HG03558 (cell line): ENCODE results near the gene SMIM27.
"Not testable (repeated sequence)": the region's sequence is repeated elsewhere in the genome, so short reads cannot be mapped to it uniquely, and the experiment has no call there.

ENCODE experiments used
- ATAC-seq: cut with Tn5 transposase; IDR thresholded peaks from one replicate; pipeline ENCODE4 v1.9.1; 2021; ENCODE audit warnings: moderate number of reproducible peaks; ENCODE audit not compliant: unreplicated experiment; ENCODE audit errors: extremely low read depth

The SMIM27 gene

GRCh38 chr9:32552172-32552872 is at the start of gene SMIM27, which contains the start of gene TOPORS:
SMIM27 (plus strand) TSS chr9:32552327; CDS start chr9:32552435, 108 bp downstream.
TOPORS (minus strand) TSS chr9:32552586; CDS start chr9:32552436, 150 bp downstream.
- peak; percentile 40 for ATAC-seq

GRCh38 chr9:32502464-32502863 is 49.7 kb upstream of the SMIM27 start:
- ATAC-seq: no peak

- no peak for ATAC-seq
Observed at GRCh38 chr9:32503008-32503407, 49.1 kb upstream of the SMIM27 start.

- no peak for ATAC-seq
Observed at GRCh38 chr9:32508728-32509127, 43.4 kb upstream of the SMIM27 start.

GRCh38 chr9:32516241-32516640 is 35.9 kb upstream of the SMIM27 start:
- no peak for ATAC-seq

GRCh38 chr9:32518276-32518675 is 33.9 kb upstream of the SMIM27 start:
- no peak for ATAC-seq

GRCh38 chr9:32523910-32524309 is 28.2 kb upstream of the SMIM27 start:
- ATAC-seq: no peak

- ATAC-seq: not testable (repeated sequence)
Observed at GRCh38 chr9:32524558-32524891, 27.6 kb upstream of the SMIM27 start.

GRCh38 chr9:32524892-32525708 is 27.0 kb upstream of the SMIM27 start:
- peak; percentile 15 for ATAC-seq

- ATAC-seq: no peak
Observed at GRCh38 chr9:32525709-32526030, 26.5 kb upstream of the SMIM27 start.

- ATAC-seq: peak; percentile 54
Observed at GRCh38 chr9:32526041-32526706, 26.0 kb upstream of the SMIM27 start, which contains the start of gene RIGI. RIGI (minus strand) TSS chr9:32526196; CDS start chr9:32526166, 30 bp downstream.

- no peak for ATAC-seq
Observed at GRCh38 chr9:32526707-32527048, 25.4 kb upstream of the SMIM27 start.

- ATAC-seq: no peak
Observed at GRCh38 chr9:32533336-32533735, 18.8 kb upstream of the SMIM27 start.

GRCh38 chr9:32533816-32534215 is 18.3 kb upstream of the SMIM27 start:
- no peak for ATAC-seq

GRCh38 chr9:32543047-32543446 is 9.1 kb upstream of the SMIM27 start:
- ATAC-seq: no peak

GRCh38 chr9:32545884-32546283 is 6.2 kb upstream of the SMIM27 start:
- no peak for ATAC-seq

- ATAC-seq: not testable (repeated sequence)
Observed at GRCh38 chr9:32548213-32548612, 3.9 kb upstream of the SMIM27 start.

GRCh38 chr9:32550150-32550561 is 2.0 kb upstream of the SMIM27 start:
- no peak for ATAC-seq

- peak; percentile 49 for ATAC-seq
Observed at GRCh38 chr9:32550562-32551275, 1.4 kb upstream of the SMIM27 start.

- no peak for ATAC-seq
Observed at GRCh38 chr9:32551276-32552051, 663 bp upstream of the SMIM27 start.
